PC-3 (cell line): Measurements from ENCODE around the gene IFNA10.
"Not testable (repeated sequence)": the region's sequence is repeated elsewhere in the genome, so short reads cannot be mapped to it uniquely, and the experiment has no call there.

Experiments used
- CTCF ChIP-seq: fragments of 300-600 bp; sonication (generic); conservative IDR thresholded peaks from 2 replicates; pipeline ENCODE4 v1.5.1; 2017; ENCODE audit warnings: antibody characterized with exemption, low read depth, mild to moderate bottlenecking, low read length
- EZH2 ChIP-seq: fragments of 300-600 bp; sonication (generic); IDR thresholded peaks from one replicate; pipeline ENCODE4 v1.6.1; 2017; ENCODE audit warnings: antibody characterized with exemption, mild to moderate bottlenecking, low read length; ENCODE audit not compliant: unreplicated experiment

GRCh38 chr9:21217211-21217610 is 10.3 kb upstream of the IFNA10 start, which contains the start of gene IFNA16:
- not testable (repeated sequence) for TF ChIP-seq EZH2, CTCF
